ENCODE data around the gene MOV10L1. TPM values are rescaled to one million over a fixed set of nuclear protein-coding genes. Genes with fewer than 3 reads are reported as not detected.

Gene MOV10L1
- total and polyA plus RNA-seq, 9 donors, result 0.94 to 6.3 (median 2.0) TPM

GRCh38 chr22:50072167-50072555, 17.6 kb upstream of the MOV10L1 start:
- Histone ChIP-seq H3K9me3 (no peaks in the 10 kb centered on the region), H3K27me3 (no peaks in the 10 kb centered on the region), H3K4me3 (no peak overlapping the region), H3K4me1 (ENCODE audit: insufficient read depth) (no peaks in the 10 kb centered on the region), H3K27ac (no peak overlapping the region), H3K36me3 (no peaks in the 10 kb centered on the region)
- TF ChIP-seq POLR2A (IDR thresholded peaks at IDR 0.05) (no peak), EP300 (IDR thresholded peaks at IDR 0.05) (no peak), CTCF (IDR thresholded peaks at IDR 0.05) (no peak)
- WGBS, 3 donors, result 86 to 90% (median 89%) methylated on average over 6 to 9 of the region's 9 CpGs
- intact Hi-C loops (cut with DNase I), result no loop called here
- DNase-seq, result no peak

- intact Hi-C loops (cut with DNase I), result no loop called here
- H3K27ac ChIP-seq, result no peak overlapping the region
- H3K4me3 ChIP-seq, result no peak overlapping the region
- 83 to 89% (median 85%) methylated on average over 27 to 28 of the region's 28 CpGs for WGBS, 3 donors
- H3K36me3 ChIP-seq, result no peaks in the 10 kb centered on the region
- no peak for TF ChIP-seq CTCF (IDR thresholded peaks at IDR 0.05)
- TF ChIP-seq EP300 (IDR thresholded peaks at IDR 0.05), result no peak
- no peak for TF ChIP-seq POLR2A (IDR thresholded peaks at IDR 0.05)
- H3K27me3 ChIP-seq, result no peaks in the 10 kb centered on the region
- DNase-seq, result no peak
- H3K9me3 ChIP-seq, result no peaks in the 10 kb centered on the region
- no peaks in the 10 kb centered on the region for H3K4me1 ChIP-seq (ENCODE audit: insufficient read depth)
Observed at GRCh38 chr22:50072714-50073538, 16.9 kb upstream of the MOV10L1 start.

DNA sequence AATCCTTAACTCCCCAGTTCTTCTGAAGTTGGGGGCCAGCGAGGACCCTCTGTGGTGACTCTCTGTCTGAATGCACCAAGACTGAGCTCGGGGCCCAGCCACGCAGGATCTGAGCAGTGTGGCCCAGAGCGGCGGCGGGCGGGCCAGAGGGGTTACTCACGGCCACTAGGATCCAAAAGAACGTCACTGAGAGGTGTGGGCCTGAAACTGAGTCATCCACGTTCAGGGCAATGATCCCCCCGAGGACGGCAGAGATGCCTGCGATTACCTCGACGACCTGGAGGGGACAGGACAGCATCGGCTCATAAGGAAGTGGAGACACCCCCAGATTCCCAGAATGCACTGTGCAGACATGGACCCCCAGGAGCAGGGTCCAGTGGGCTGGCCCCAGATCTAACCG, 15.8 kb upstream of the MOV10L1 start:
- TF ChIP-seq CTCF (IDR thresholded peaks at IDR 0.05) (no peak), POLR2A (IDR thresholded peaks at IDR 0.05) (no peak), EP300 (IDR thresholded peaks at IDR 0.05) (no peak)
- no peak overlapping the region for H3K4me3 ChIP-seq
- 76 to 77% (median 77%) methylated on average over 17 of the region's 17 CpGs for WGBS, 3 donors
- DNase-seq, result no peak
- no peaks in the 10 kb centered on the region for H3K9me3 ChIP-seq
- intact Hi-C loops (cut with DNase I), result no loop called here
- no peaks in the 10 kb centered on the region for H3K36me3 ChIP-seq
- H3K4me1 ChIP-seq (ENCODE audit: insufficient read depth), result no peaks in the 10 kb centered on the region
- no peak overlapping the region for H3K27ac ChIP-seq
- H3K27me3 ChIP-seq, result no peaks in the 10 kb centered on the region

GRCh38 chr22:50074551-50075530, 15.0 kb upstream of the MOV10L1 start:
- intact Hi-C loops (cut with DNase I), result no loop called here
- Histone ChIP-seq H3K4me3 (no peak overlapping the region), H3K9me3 (no peaks in the 10 kb centered on the region), H3K36me3 (no peaks in the 10 kb centered on the region), H3K27ac (no peak overlapping the region), H3K27me3 (no peaks in the 10 kb centered on the region), H3K4me1 (ENCODE audit: insufficient read depth) (no peaks in the 10 kb centered on the region)
- no peak for TF ChIP-seq EP300 (IDR thresholded peaks at IDR 0.05)
- no peak for TF ChIP-seq POLR2A (IDR thresholded peaks at IDR 0.05)
- no peak for TF ChIP-seq CTCF (IDR thresholded peaks at IDR 0.05)
- 81 to 87% (median 83%) methylated on average over 32 of the region's 32 CpGs for WGBS, 3 donors
- DNase-seq, result peak in 1 of 5 donors; percentile 31
